Smooth muscle cell (in vitro differentiated cells): ENCODE results near the gene GSTT2B. TPM values are rescaled to one million over a fixed set of nuclear protein-coding genes. Genes with fewer than 3 reads are reported as not detected.
"Not testable (repeated sequence)": the region's sequence is repeated elsewhere in the genome, so short reads cannot be mapped to it uniquely, and the experiment has no call there.

ENCODE experiments used
- DNase-seq: peaks from one replicate; lab custom pipeline; 2025; ENCODE audit not compliant: unreplicated experiment; lab: John Stamatoyannopoulos, UW
- H2AFZ ChIP-seq: fragments of 200-600 bp; sonication (generic); 2 replicates; pipeline ENCODE4 v1.6.0; 2016; ENCODE audit warnings: antibody characterized with exemption, low read depth, mild to moderate bottlenecking
- H3F3A ChIP-seq: fragments of 200-600 bp; sonication (generic); 2 replicates; pipeline ENCODE4 v1.6.0; 2017; ENCODE audit warnings: antibody characterized with exemption, low read depth
- H3K27ac ChIP-seq: fragments of 200-600 bp; sonication (generic); 2 replicates; pipeline ENCODE4 v1.5.1; 2016; ENCODE audit warnings: low read depth, mild to moderate bottlenecking
- H3K27me3 ChIP-seq: fragments of 200-600 bp; sonication (generic); 2 replicates; pipeline ENCODE4 v1.6.1; 2016; ENCODE audit warnings: low read depth, mild to moderate bottlenecking
- H3K36me3 ChIP-seq: fragments of 200-600 bp; sonication (generic); 2 replicates; pipeline ENCODE4 v1.5.1; 2016; ENCODE audit warnings: low read depth
- H3K4me1 ChIP-seq: fragments of 200-600 bp; sonication (generic); 2 replicates; pipeline ENCODE4 v1.5.1; 2016; ENCODE audit warnings: low read depth
- H3K4me2 ChIP-seq: fragments of 200-600 bp; sonication (generic); 2 replicates; pipeline ENCODE4 v1.6.0; 2016; ENCODE audit warnings: mild to moderate bottlenecking
- H3K4me3 ChIP-seq: fragments of 200-600 bp; sonication (generic); 2 replicates; pipeline ENCODE4 v1.5.1; 2016; ENCODE audit warnings: mild to moderate bottlenecking
- H3K79me2 ChIP-seq: fragments of 200-600 bp; sonication (generic); 2 replicates; pipeline ENCODE4 v1.6.0; 2016; ENCODE audit warnings: low read depth, mild to moderate bottlenecking
- H3K9ac ChIP-seq: fragments of 200-600 bp; sonication (generic); 2 replicates; pipeline ENCODE4 v1.6.0; 2016; ENCODE audit warnings: low read depth
- H3K9me3 ChIP-seq: fragments of 200-600 bp; sonication (generic); replicated peaks from 2 replicates; pipeline ENCODE4 v1.5.1; 2016; ENCODE audit warnings: low read depth
- H4K20me1 ChIP-seq: fragments of 200-600 bp; sonication (generic); 2 replicates; pipeline ENCODE4 v1.6.0; 2016; ENCODE audit warnings: low read depth
- whole genome bisulfite sequencing: methylation state at CpG from one replicate; pipeline ENCODE4 v1.1.7; 2016; ENCODE audit warnings: low lambda C conversion rate; 5-methylcytosine and 5-hydroxymethylcytosine counted together
- polyA plus RNA-seq: library from polyadenylated mRNA; unstranded; fragments of >200 nt; fragmentation: Nextera tagmentation; extraction: Ambion mirVana; gene quantifications from 2 replicates; pipeline ENCODE4 v1.2.1, GENCODE V29; 2016
- total RNA-seq: library from RNA; depleted of rRNA; stranded (reverse); fragments of >200 nt; gene quantifications from 2 replicates; pipeline ENCODE4 v1.2.3, GENCODE V29; 2014
- TF ChIP-seq, protein P1 (sequence below): fragments of 200-600 bp; sonication (generic); IDR thresholded peaks from 2 replicates; pipeline ENCODE4 v1.5.1; 2017; ENCODE audit warnings: borderline replicate concordance, mild to moderate bottlenecking, antibody characterized with exemption; ENCODE audit not compliant: insufficient read depth, poor library complexity, severe bottlenecking

GSTT2B gene, protein sequence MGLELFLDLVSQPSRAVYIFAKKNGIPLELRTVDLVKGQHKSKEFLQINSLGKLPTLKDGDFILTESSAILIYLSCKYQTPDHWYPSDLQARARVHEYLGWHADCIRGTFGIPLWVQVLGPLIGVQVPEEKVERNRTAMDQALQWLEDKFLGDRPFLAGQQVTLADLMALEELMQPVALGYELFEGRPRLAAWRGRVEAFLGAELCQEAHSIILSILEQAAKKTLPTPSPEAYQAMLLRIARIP
- 1.3 TPM in 1 of 2 replicates, not detected in the other for total RNA-seq
- 2.0 and 4.8 TPM in 2 replicates for polyA plus RNA-seq

DNA sequence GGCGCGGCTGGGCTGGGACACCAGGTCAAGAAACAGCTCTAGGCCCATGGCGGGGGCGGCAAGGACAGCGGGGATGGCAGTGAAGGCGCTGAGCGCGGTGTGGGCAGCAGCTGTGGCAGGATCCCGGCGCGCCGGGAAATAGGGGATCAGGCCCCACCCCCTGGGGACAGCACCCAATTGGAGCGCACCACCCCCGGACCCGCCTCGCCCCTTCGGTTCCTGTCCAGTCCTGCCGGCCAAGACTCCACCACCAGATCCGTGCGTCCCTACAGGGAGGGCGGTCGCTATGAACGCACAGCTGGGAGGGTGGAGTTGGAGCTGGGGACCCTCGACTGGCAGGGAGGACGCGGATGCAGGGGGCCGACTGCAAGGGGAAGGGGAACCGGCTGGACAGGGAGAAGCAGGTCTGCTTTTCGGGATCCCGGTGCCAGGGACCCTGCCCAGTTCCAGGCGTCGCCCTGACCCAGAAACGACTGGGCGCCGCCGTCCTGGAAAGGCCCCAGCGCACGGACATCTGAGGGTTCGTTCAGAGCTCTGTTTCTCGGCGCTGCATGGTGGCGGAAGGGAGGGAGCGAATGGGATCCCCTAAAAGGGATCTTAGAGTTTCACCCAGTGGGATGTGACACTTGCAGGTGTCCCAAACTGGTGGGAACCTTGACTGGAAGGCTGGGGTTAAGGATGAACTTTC is at the start of gene GSTT2B:
Gene GSTT2B, minus strand, starts transcription at position 112 of the 688 bp plus-strand sequence. Its CDS starts 64 bp downstream, at position 48.
- H2AFZ ChIP-seq, H4K20me1 ChIP-seq, H3K79me2 ChIP-seq, H3K27me3 ChIP-seq, H3K4me1 ChIP-seq, H3K9me3 ChIP-seq, DNase-seq, H3F3A ChIP-seq, H3K4me3 ChIP-seq, H3K27ac ChIP-seq, H3K4me2 ChIP-seq, H3K9ac ChIP-seq, H3K36me3 ChIP-seq: not testable (repeated sequence)
- WGBS = no CpG with 5 or more reads among the region's 43 CpGs

DNA sequence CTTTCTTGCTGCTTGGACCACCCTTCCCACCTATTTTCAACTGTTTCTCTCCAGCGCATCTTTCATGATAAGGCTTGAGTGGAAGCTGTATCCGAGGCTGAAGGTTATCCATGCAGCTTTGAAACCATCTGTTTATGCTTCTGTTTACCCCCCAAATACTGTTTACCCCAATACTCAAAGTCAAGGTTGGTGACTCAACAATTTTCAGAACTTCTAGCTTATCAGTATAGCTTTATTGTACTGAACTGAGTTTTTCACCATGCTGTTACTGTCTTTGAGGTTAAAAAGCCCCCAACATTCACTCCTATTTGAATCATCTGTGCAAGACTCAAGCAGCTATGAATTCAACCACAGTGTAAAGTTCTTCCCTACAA is 49.0 kb upstream of the GSTT2B start:
- Histone ChIP-seq H3K4me2 (no peak overlapping the region), H3K27ac (no peak overlapping the region), H3K36me3 (no peaks in the 10 kb centered on the region), H3K9ac (no peak overlapping the region), H3F3A (peaks cover 8% of the 10 kb centered on the region), H3K4me3 (no peak overlapping the region), H3K9me3 (no peaks in the 10 kb centered on the region), H2AFZ (no peak overlapping the region), H3K27me3 (no peaks in the 10 kb centered on the region), H3K79me2 (peaks cover 36% of the 10 kb centered on the region), H3K4me1 (peaks cover 12% of the 10 kb centered on the region), H4K20me1 (peaks cover 15% of the 10 kb centered on the region)
- no peak for DNase-seq
- TF ChIP-seq, protein P1, sequence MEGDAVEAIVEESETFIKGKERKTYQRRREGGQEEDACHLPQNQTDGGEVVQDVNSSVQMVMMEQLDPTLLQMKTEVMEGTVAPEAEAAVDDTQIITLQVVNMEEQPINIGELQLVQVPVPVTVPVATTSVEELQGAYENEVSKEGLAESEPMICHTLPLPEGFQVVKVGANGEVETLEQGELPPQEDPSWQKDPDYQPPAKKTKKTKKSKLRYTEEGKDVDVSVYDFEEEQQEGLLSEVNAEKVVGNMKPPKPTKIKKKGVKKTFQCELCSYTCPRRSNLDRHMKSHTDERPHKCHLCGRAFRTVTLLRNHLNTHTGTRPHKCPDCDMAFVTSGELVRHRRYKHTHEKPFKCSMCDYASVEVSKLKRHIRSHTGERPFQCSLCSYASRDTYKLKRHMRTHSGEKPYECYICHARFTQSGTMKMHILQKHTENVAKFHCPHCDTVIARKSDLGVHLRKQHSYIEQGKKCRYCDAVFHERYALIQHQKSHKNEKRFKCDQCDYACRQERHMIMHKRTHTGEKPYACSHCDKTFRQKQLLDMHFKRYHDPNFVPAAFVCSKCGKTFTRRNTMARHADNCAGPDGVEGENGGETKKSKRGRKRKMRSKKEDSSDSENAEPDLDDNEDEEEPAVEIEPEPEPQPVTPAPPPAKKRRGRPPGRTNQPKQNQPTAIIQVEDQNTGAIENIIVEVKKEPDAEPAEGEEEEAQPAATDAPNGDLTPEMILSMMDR = no peak
- WGBS = 96% methylated on average over 2 of the region's 2 CpGs

DNA sequence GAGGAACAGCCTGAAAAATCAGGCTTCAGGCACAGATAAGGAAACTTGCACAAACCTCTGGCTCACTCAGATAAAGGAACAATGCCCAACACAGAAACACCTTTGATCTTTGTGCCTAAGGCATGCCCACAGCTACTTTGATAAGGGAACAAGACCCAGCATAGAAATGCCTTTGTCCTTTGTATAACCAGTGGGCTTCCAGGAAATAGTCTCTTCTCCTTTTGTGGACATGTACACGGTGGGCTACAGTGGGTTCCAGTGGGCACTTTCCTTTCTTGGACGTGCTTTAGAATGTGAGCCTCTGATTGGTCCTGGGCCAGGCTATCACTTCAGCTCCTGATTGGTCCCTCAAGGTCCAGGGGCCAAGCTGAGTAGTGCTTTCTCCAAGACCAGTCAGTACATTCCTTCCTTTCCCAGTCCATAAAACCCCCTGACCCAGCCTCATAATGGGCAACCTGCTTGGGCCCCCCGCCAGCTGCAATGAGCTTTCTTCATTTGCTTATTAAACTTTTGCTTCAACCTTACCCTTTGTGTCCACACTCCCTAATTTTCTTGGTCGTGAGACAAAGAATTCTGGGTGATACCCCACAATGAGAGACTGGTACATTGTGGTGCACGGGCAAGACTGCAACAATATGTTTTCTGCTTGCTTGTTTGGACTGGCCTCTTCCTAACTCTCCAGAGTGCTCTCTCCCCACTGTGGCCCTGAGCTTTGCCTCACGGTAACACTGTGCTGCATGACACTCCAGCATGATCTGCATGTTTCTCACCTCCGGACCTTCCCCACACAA is 48.4 kb upstream of the GSTT2B start:
- TF ChIP-seq, protein P1 = no peak
- peaks cover 15% of the 10 kb centered on the region for H4K20me1 ChIP-seq
- H3K4me3 ChIP-seq = no peak overlapping the region
- H3K27me3 ChIP-seq = no peaks in the 10 kb centered on the region
- H3K36me3 ChIP-seq = no peaks in the 10 kb centered on the region
- no peaks in the 10 kb centered on the region for H3K9me3 ChIP-seq
- no peak overlapping the region for H3K27ac ChIP-seq
- peaks cover 8% of the 10 kb centered on the region for H3F3A ChIP-seq
- no peak overlapping the region for H2AFZ ChIP-seq
- WGBS = 88% methylated on average over 7 of the region's 7 CpGs
- peaks cover 12% of the 10 kb centered on the region for H3K4me1 ChIP-seq
- H3K79me2 ChIP-seq = peaks cover 31% of the 10 kb centered on the region
- DNase-seq = no peak
- H3K4me2 ChIP-seq = no peak overlapping the region
- H3K9ac ChIP-seq = no peak overlapping the region
